GM19395 (cell line): Measurements from ENCODE around the gene SNRPA.

Source experiments
- ATAC-seq: cut with Tn5 transposase; IDR thresholded peaks from one replicate; pipeline ENCODE4 v1.9.1; 2021; ENCODE audit warnings: mild to moderate bottlenecking, moderate library complexity; ENCODE audit not compliant: unreplicated experiment

The SNRPA gene

GRCh38 chr19:40750874-40751537 lies at the start of gene SNRPA:
Gene SNRPA (plus strand): TSS chr19:40751203. CDS start chr19:40751409, 206 bp downstream.
- ATAC-seq, result peak; percentile 62

GRCh38 chr19:40701758-40702157 lies 49.2 kb upstream of the SNRPA start:
- no peak for ATAC-seq

- ATAC-seq, result no peak
Observed at GRCh38 chr19:40702337-40703012, 48.5 kb upstream of the SNRPA start.

GRCh38 chr19:40703029-40703755 lies 47.8 kb upstream of the SNRPA start:
- no peak for ATAC-seq

GRCh38 chr19:40704491-40705361 lies 46.3 kb upstream of the SNRPA start:
- ATAC-seq, result no peak

- no peak for ATAC-seq
Observed at GRCh38 chr19:40705362-40705651, 45.7 kb upstream of the SNRPA start.

- no peak for ATAC-seq
Observed at GRCh38 chr19:40705950-40706619, 44.9 kb upstream of the SNRPA start.

GRCh38 chr19:40707615-40708014 lies 43.4 kb upstream of the SNRPA start:
- no peak for ATAC-seq

- ATAC-seq, result no peak
Observed at GRCh38 chr19:40709817-40710216, 41.2 kb upstream of the SNRPA start.

- no peak for ATAC-seq
Observed at GRCh38 chr19:40713939-40714338, 37.1 kb upstream of the SNRPA start.

GRCh38 chr19:40714441-40715299 lies 36.3 kb upstream of the SNRPA start:
- peak; percentile 50 for ATAC-seq

- no peak for ATAC-seq
Observed at GRCh38 chr19:40716031-40716481, 34.9 kb upstream of the SNRPA start.

GRCh38 chr19:40716482-40717324 lies 34.3 kb upstream of the SNRPA start, which contains the start of the genes COQ8B and ITPKC:
Gene COQ8B (minus strand): TSS chr19:40716886. CDS start chr19:40714632, 2,254 bp downstream.
Gene ITPKC (plus strand): TSS chr19:40717112. CDS start chr19:40717136, 24 bp downstream.
- peak; percentile 71 for ATAC-seq

GRCh38 chr19:40717325-40717879 lies 33.6 kb upstream of the SNRPA start:
- peak; percentile 1 for ATAC-seq

GRCh38 chr19:40717880-40718773 lies 32.9 kb upstream of the SNRPA start:
- no peak for ATAC-seq

GRCh38 chr19:40718774-40719391 lies 32.1 kb upstream of the SNRPA start:
- no peak for ATAC-seq
